Testis (tissue), 3 donors: Measurements from ENCODE around the gene GRK4. TPM values are rescaled to one million over a fixed set of nuclear protein-coding genes. Genes with fewer than 3 reads are reported as not detected.

Experiments
- DNase-seq: peaks from one replicate; pipeline ENCODE4 v3.0.0-alpha.2; 2019
- H3K27ac ChIP-seq, 2 donors: fragments of 200-600 bp; sonication (generic); one replicate each; pipeline ENCODE4 v1.5.1; 2019
- H3K27me3 ChIP-seq: fragments of 200-600 bp; sonication (generic); one replicate; pipeline ENCODE4 v1.5.1; 2019
- H3K36me3 ChIP-seq: fragments of 200-600 bp; sonication (generic); one replicate; pipeline ENCODE4 v1.5.1; 2017; ENCODE audit warnings: low read depth; ENCODE audit errors: missing control alignments
- H3K4me1 ChIP-seq: fragments of 200-600 bp; sonication (generic); one replicate; pipeline ENCODE4 v1.5.1; 2019
- H3K4me3 ChIP-seq, 2 donors: fragments of 200-600 bp; sonication (generic); one replicate each; pipeline ENCODE4 v1.5.1; 2017 to 2019
- H3K9me3 ChIP-seq: fragments of 200-600 bp; sonication (generic); one replicate; pipeline ENCODE4 v1.5.1; 2017
- POLR2A ChIP-seq: fragments of 450-650 bp; IDR thresholded peaks from one replicate; pipeline ENCODE4 v1.6.1; 2017; ENCODE audit warnings: antibody characterized with exemption, mild to moderate bottlenecking, moderate library complexity
- WGBS, 2 donors: methylation state at CpG; one replicate each; pipeline ENCODE4 v1.1.5; 2018; 5-methylcytosine and 5-hydroxymethylcytosine counted together
- intact Hi-C: fragments of 100-400 bp; cut with DNase I; formaldehyde crosslinking; loops from one replicate; pipeline ENCODE4 v1.15.1; 2023; ENCODE audit warnings: low total_unique reads
- polyA plus RNA-seq: library from polyadenylated mRNA; stranded (reverse); fragments of 350-450 nt; fragmentation: Illumina TruSeq; extraction: RNeasy Lipid Tissue Mini Kit (QIAGEN cat#74804); gene quantifications from one replicate; pipeline ENCODE4 v1.2.3, GENCODE V29; 2014; ENCODE audit warnings: low read depth, low replicate concordance; ENCODE audit not compliant: insufficient read depth
- total RNA-seq, 2 donors: library from RNA; depleted of rRNA; stranded (reverse); fragments of >200 nt; gene quantifications; one replicate each; pipeline ENCODE4 v1.2.3, GENCODE V29; 2016
- TF ChIP-seq, protein P1 (sequence below), 3 experiments: fragments of 450-650 bp in 2 of 3; fragments of 200-600 bp in 1 of 3; sonication (generic) in 1 of 3; IDR thresholded peaks; one replicate each; pipeline ENCODE4 v1.5.1; 2016 to 2019; ENCODE audit warnings: antibody characterized with exemption in 3 of 3, mild to moderate bottlenecking in 2 of 3, moderate library complexity in 1 of 3

The GRK4 gene
- total and polyA plus RNA-seq, 3 donors from 2014 or later: 33.8 to 106 (median 73.0) TPM

DNA sequence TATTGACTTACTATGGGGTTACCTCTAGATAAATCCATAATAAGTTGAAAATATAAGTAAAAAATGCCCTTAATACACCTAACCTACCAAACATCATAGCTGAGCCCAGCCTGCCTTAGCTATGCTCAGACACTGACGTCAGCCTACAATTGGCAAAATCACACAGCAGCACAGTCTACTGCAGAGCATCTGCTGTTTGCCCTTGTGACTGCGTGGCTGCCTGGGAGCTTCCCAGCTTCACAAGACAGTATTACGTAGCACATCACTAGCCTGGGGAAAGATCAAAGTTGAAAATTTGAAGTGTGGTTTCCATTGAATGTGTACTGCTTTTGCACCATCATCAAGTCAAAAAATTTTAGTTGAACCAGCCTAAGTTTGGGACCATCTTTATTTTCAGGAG lies 102.2 kb downstream of the GRK4 start:
- TF ChIP-seq POLR2A: no peak
- TF ChIP-seq, protein P1, sequence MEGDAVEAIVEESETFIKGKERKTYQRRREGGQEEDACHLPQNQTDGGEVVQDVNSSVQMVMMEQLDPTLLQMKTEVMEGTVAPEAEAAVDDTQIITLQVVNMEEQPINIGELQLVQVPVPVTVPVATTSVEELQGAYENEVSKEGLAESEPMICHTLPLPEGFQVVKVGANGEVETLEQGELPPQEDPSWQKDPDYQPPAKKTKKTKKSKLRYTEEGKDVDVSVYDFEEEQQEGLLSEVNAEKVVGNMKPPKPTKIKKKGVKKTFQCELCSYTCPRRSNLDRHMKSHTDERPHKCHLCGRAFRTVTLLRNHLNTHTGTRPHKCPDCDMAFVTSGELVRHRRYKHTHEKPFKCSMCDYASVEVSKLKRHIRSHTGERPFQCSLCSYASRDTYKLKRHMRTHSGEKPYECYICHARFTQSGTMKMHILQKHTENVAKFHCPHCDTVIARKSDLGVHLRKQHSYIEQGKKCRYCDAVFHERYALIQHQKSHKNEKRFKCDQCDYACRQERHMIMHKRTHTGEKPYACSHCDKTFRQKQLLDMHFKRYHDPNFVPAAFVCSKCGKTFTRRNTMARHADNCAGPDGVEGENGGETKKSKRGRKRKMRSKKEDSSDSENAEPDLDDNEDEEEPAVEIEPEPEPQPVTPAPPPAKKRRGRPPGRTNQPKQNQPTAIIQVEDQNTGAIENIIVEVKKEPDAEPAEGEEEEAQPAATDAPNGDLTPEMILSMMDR (IDR thresholded peaks at IDR 0.05): no peak
- H3K9me3 ChIP-seq: no peaks in the 10 kb centered on the region
- intact Hi-C loops: no loop called here
- H3K27me3 ChIP-seq: no peaks in the 10 kb centered on the region
- no peak for DNase-seq
- no peak overlapping the region for H3K4me3 ChIP-seq
- H3K4me1 ChIP-seq: no peaks in the 10 kb centered on the region
- WGBS, 2 donors: 85 to 92% methylated on average over 3 of the region's 3 CpGs
- H3K36me3 ChIP-seq: no peaks in the 10 kb centered on the region
- H3K27ac ChIP-seq: no peak overlapping the region

GRCh38 chr4:3066836-3067400 lies 103.5 kb downstream of the GRK4 start:
- Histone ChIP-seq H3K27ac (no peak overlapping the region), H3K36me3 (no peaks in the 10 kb centered on the region), H3K4me1 (no peaks in the 10 kb centered on the region), H3K27me3 (no peaks in the 10 kb centered on the region), H3K9me3 (no peaks in the 10 kb centered on the region), H3K4me3 (no peak overlapping the region)
- 85 to 90% methylated on average over 6 of the region's 6 CpGs for WGBS, 2 donors
- DNase-seq: no peak
- no peak for TF ChIP-seq POLR2A
- TF ChIP-seq, protein P1 (IDR thresholded peaks at IDR 0.05): no peak
- intact Hi-C loops: no loop called here

DNA sequence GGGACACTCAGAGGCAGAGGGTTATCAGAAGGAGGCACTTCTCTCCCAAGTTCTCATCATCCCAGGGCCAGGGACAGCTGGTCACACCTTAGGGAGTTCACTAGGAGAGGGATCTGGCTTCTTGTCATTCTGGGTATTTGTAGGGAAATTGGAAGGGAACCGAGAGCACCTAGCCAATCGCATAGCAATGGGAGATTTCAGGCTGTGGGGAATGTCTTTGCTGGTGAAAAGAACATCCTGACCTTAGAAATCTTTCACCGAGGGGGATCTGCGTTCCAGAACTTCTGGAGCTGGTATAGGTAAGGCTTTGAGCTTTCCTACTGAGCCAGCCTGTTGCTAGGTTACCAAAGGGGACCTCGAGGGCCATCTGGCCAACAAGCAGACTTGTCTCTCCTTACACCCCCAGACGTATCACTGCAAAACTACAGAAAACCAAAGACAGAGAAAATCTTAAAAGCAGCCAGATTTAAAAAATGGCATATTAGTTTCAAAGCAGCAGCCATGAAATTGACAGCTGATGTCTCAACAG lies 104.2 kb downstream of the GRK4 start:
- WGBS, 2 donors: 82 to 88% methylated on average over 5 to 6 of the region's 6 CpGs
- Histone ChIP-seq H3K36me3 (no peaks in the 10 kb centered on the region), H3K4me1 (no peaks in the 10 kb centered on the region), H3K27me3 (no peaks in the 10 kb centered on the region), H3K27ac (no peak overlapping the region), H3K4me3 (no peak overlapping the region), H3K9me3 (no peaks in the 10 kb centered on the region)
- no peak for TF ChIP-seq POLR2A
- TF ChIP-seq, protein P1 (IDR thresholded peaks at IDR 0.05): no peak
- DNase-seq: no peak
- intact Hi-C loops: no loop called here

DNA sequence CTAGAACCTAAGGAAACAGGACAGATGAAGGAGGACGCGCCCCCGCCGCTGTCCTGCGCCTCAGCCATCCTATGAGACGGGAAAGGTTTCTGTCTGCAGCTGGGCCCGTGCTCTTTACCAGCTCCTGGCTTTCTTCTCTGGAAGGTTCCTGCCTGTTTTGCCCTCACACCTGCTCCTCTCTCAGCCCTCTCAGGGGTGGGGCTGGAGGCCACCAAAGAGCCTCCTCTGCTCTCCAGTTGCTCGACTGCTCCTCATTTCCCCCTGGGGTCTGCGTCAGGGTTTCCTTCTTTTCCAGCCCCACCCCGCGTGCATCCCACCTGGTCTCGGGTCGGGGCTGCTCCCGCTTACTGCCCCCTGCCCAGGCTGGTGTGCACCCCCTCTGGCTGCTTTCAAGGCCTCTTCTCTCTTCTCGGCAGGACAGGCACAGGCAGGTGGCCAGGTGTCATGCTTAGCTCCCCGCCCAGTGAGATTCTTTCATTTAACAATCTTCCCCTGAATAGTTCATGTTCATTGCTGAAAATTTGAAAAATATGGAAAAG lies 106.4 kb downstream of the GRK4 start:
- 82 to 92% methylated on average over 16 of the region's 16 CpGs for WGBS, 2 donors
- no peak for DNase-seq
- Histone ChIP-seq H3K9me3 (no peaks in the 10 kb centered on the region), H3K27me3 (no peaks in the 10 kb centered on the region), H3K36me3 (no peaks in the 10 kb centered on the region), H3K27ac (no peak overlapping the region), H3K4me3 (no peak overlapping the region), H3K4me1 (peaks cover 7% of the 10 kb centered on the region)
- TF ChIP-seq, protein P1 (IDR thresholded peaks at IDR 0.05): no peak
- TF ChIP-seq POLR2A: no peak
- intact Hi-C loops: no loop called here
